Measurements from ENCODE around the gene KCNMA1.

KCNMA1 gene

GRCh38 chr10:77121829-77122228, 515.8 kb downstream of the KCNMA1 start:
- no peak for DNase-seq (ENCODE audit: low read depth)
- TF ChIP-seq CTCF (IDR thresholded peaks at IDR 0.05; ENCODE audit: control insufficient read depth, extremely low read depth, insufficient read depth), result no peak
- H3K4me3 ChIP-seq (ENCODE audit: low read depth, low read length), result no peak overlapping the region

DNA sequence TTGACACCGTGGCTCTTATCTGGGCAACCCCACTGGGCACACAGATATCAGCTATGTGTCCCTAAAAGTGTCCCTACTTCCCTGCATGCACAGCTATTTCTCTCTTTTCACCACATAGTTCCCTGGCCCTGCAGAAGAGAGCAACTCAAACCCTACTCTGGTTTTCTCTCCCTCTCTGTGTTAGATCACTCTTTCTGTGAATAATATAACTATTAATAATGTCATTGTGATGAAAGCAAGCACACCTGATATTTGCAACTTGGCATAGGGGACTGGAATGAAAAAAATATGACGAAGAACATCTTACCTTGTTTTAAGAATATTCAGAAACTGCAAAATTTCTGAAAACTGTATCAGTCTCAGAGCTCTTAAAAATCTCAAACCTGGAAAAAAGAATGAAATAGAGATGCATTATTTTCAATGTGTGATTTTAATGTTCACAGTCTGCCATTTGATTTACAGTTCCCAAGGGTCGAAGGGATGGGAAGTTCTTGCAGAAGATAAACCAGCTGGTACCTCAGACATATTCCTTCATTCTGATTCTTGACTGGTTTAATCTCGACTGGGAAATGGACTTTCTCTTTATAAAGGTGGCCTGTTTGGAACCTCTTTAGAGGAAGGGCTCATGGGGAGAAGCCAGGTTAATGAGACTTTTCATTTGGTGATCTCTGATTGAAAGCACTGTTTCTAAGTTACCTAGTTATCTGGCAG, 516.8 kb downstream of the KCNMA1 start:
- no peak for DNase-seq (ENCODE audit: low read depth)
- no peak overlapping the region for H3K4me3 ChIP-seq (ENCODE audit: low read depth, low read length)
- no peak for TF ChIP-seq CTCF (IDR thresholded peaks at IDR 0.05; ENCODE audit: control insufficient read depth, extremely low read depth, insufficient read depth)

DNA sequence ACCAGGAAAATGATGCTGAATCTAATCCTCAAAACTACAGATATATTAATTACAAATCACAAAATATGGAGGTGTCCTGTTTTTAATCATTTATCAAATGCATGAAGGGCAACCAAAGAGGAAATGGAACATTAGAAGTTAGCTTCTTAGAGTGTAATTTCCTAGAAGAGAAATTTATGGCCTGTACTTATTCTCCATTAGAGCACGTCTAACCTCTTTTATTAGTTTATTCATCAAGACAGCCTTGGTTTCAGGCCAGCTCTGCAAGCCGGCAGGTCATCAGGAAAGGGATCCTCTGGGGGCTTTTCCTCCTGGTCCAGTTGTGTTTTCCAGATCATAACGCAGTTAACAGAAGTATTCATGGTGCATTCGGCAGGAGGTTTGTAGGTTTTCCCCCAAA, 517.6 kb downstream of the KCNMA1 start:
- H3K4me3 ChIP-seq (ENCODE audit: low read depth, low read length), result no peak overlapping the region
- DNase-seq (ENCODE audit: low read depth), result peak; percentile 30
- no peak for TF ChIP-seq CTCF (IDR thresholded peaks at IDR 0.05; ENCODE audit: control insufficient read depth, extremely low read depth, insufficient read depth)

DNA sequence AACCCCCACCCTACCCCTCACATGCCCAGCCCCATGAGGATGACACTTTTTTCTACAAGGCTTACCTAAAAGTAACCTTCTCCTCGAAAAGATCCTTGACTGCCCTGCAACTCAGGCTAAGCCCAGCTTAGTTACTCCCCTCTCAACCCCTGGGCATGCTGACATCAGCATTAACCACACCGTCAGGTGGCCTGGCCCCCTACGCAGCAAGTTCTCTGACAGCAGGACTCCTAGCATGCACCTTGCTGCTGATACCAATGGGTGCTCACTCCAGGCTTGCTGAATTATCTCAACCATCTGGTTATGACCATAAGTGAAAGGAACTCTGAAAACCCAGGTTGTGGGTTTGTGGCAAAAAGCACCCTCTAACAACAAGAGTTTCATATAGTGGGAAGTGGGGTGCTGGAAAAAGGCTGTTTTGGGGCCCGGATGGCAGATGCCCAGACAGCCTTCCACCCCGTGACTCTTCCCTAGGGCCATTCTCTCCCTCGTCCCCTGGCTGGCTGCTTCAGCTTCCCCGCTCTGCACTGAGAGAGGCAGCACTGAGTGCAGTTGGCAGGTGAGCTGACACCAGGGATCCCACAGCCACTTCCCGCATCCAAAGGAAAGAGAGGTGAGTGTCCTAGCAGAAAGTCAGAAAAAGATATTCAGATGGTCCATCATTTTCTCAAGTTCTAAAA, 518.9 kb downstream of the KCNMA1 start:
- H3K4me3 ChIP-seq (ENCODE audit: low read depth, low read length), result no peak overlapping the region
- no peak for DNase-seq (ENCODE audit: low read depth)
- TF ChIP-seq CTCF (IDR thresholded peaks at IDR 0.05; ENCODE audit: control insufficient read depth, extremely low read depth, insufficient read depth), result no peak

GRCh38 chr10:77117501-77117900, 520.1 kb downstream of the KCNMA1 start:
- no peak for DNase-seq (ENCODE audit: low read depth)
- no peak overlapping the region for H3K4me3 ChIP-seq (ENCODE audit: low read depth, low read length)
- TF ChIP-seq CTCF (IDR thresholded peaks at IDR 0.05; ENCODE audit: control insufficient read depth, extremely low read depth, insufficient read depth), result no peak

GRCh38 chr10:77116904-77117303, 520.7 kb downstream of the KCNMA1 start:
- DNase-seq (ENCODE audit: low read depth), result no peak
- no peak overlapping the region for H3K4me3 ChIP-seq (ENCODE audit: low read depth, low read length)
- no peak for TF ChIP-seq CTCF (IDR thresholded peaks at IDR 0.05; ENCODE audit: control insufficient read depth, extremely low read depth, insufficient read depth)

All from LNCaP clone FGC (cell line).